NCI-H1930 (cell line): ENCODE results near the gene TRIM62.

Source experiments
- DNase-seq, 2 experiments: peaks; one replicate each; lab custom pipeline; 2025; lab: John Stamatoyannopoulos, UW

TRIM62 gene

GRCh38 chr1:33181921-33182341 lies at the start of gene TRIM62:
TRIM62 (minus strand) TSS chr1:33182043; CDS start chr1:33181432, 611 bp downstream.
- peak; percentile 35 to 85 for DNase-seq

GRCh38 chr1:33231166-33231565 lies 49.3 kb upstream of the TRIM62 start:
- DNase-seq, result no peak

GRCh38 chr1:33228935-33229487 lies 47.2 kb upstream of the TRIM62 start:
- DNase-seq, result no peak

GRCh38 chr1:33225586-33225985 lies 43.7 kb upstream of the TRIM62 start:
- no peak for DNase-seq

GRCh38 chr1:33224166-33224707 lies 42.4 kb upstream of the TRIM62 start:
- DNase-seq, result no peak

- DNase-seq, result no peak
Measured at GRCh38 chr1:33222381-33222780, 40.5 kb upstream of the TRIM62 start.

- no peak for DNase-seq
Measured at GRCh38 chr1:33221385-33221758, 39.5 kb upstream of the TRIM62 start.

- no peak for DNase-seq
Measured at GRCh38 chr1:33220676-33221384, 39.0 kb upstream of the TRIM62 start.

GRCh38 chr1:33219886-33220661 lies 38.2 kb upstream of the TRIM62 start:
- DNase-seq, result no peak

GRCh38 chr1:33211972-33212371 lies 30.1 kb upstream of the TRIM62 start:
- DNase-seq, result no peak

GRCh38 chr1:33206340-33206739 lies 24.5 kb upstream of the TRIM62 start:
- DNase-seq, result no peak

- DNase-seq, result no peak
Measured at GRCh38 chr1:33195556-33195955, 13.7 kb upstream of the TRIM62 start.

GRCh38 chr1:33191731-33192275 lies 10.0 kb upstream of the TRIM62 start:
- DNase-seq, result no peak

- DNase-seq, result no peak
Measured at GRCh38 chr1:33190701-33191100, 8.9 kb upstream of the TRIM62 start.

- DNase-seq, result no peak
Measured at GRCh38 chr1:33188572-33189275, 6.9 kb upstream of the TRIM62 start.

- DNase-seq, result no peak
Measured at GRCh38 chr1:33186936-33187335, 5.1 kb upstream of the TRIM62 start.

- DNase-seq, result no peak
Measured at GRCh38 chr1:33185541-33185940, 3.7 kb upstream of the TRIM62 start.

GRCh38 chr1:33183306-33183705 lies 1.5 kb upstream of the TRIM62 start:
- no peak for DNase-seq

- no peak for DNase-seq
Measured at GRCh38 chr1:33182896-33183295, 1.1 kb upstream of the TRIM62 start.

GRCh38 chr1:33182401-33182841 lies 578 bp upstream of the TRIM62 start:
- DNase-seq, result no peak

- DNase-seq, result peak; percentile 83 to 84
Measured at GRCh38 chr1:33180911-33181890, 642 bp downstream of the TRIM62 start.
